Neural cell (in vitro differentiated cells): ENCODE measurements around the gene PLEKHA3. TPM values are rescaled to one million over a fixed set of nuclear protein-coding genes. Genes with fewer than 3 reads are reported as not detected.

Experiments
- H2AFZ ChIP-seq: fragments of 200-600, 300-800 bp; sonication (generic), shearing (Covaris generic); 2 replicates; pipeline ENCODE4 v1.6.0; 2014; ENCODE audit warnings: low read depth, mild to moderate bottlenecking, antibody characterized with exemption, low read length, moderate library complexity
- H3F3A ChIP-seq: fragments of 200-600 bp; shearing (Covaris generic); 2 replicates; pipeline ENCODE4 v1.6.1; 2016; ENCODE audit warnings: mild to moderate bottlenecking, moderate library complexity, mixed read lengths, antibody characterized with exemption, low read length; ENCODE audit not compliant: insufficient read depth, poor library complexity, severe bottlenecking
- H3K27ac ChIP-seq: fragments of 200-600, 300-800 bp; sonication (generic), shearing (Covaris generic); 2 replicates; pipeline ENCODE4 v1.5.1; 2014; ENCODE audit warnings: mild to moderate bottlenecking, low read length, moderate library complexity
- H3K27me3 ChIP-seq: fragments of 300-800, 200-600 bp; sonication (generic), shearing (Covaris generic); 2 replicates; pipeline ENCODE4 v1.6.0; 2014; ENCODE audit warnings: mild to moderate bottlenecking, low read depth, low read length, moderate library complexity; ENCODE audit not compliant: insufficient read depth
- H3K36me3 ChIP-seq: fragments of 300-800, 200-600 bp; sonication (generic), shearing (Covaris generic); 2 replicates; pipeline ENCODE4 v1.5.1; 2014; ENCODE audit warnings: mild to moderate bottlenecking, antibody characterized with exemption, low read length, moderate library complexity; ENCODE audit not compliant: insufficient read depth
- H3K4me2 ChIP-seq: fragments of 300-800, 200-600 bp; sonication (generic), shearing (Covaris generic); 2 replicates; pipeline ENCODE4 v1.6.0; 2014; ENCODE audit warnings: mild to moderate bottlenecking, low read length
- H3K4me3 ChIP-seq: fragments of 300-800, 200-600 bp; sonication (generic), shearing (Covaris generic); 2 replicates; pipeline ENCODE4 v1.5.1; 2014; ENCODE audit warnings: mild to moderate bottlenecking, low read length, moderate library complexity
- H3K79me2 ChIP-seq: fragments of 200-600 bp; shearing (Covaris generic); replicated peaks from 2 replicates; pipeline ENCODE4 v1.6.0; 2014; ENCODE audit warnings: mild to moderate bottlenecking, low read length, moderate library complexity; ENCODE audit not compliant: insufficient read depth
- H3K9ac ChIP-seq: fragments of 300-800, 200-600 bp; sonication (generic), shearing (Covaris generic); 2 replicates; pipeline ENCODE4 v1.6.1; 2016; ENCODE audit warnings: mild to moderate bottlenecking, low read length, mixed read lengths
- H3K9me2 ChIP-seq: fragments of 200-600 bp; shearing (Covaris generic); 2 replicates; pipeline ENCODE4 v1.6.1; 2016; ENCODE audit warnings: mild to moderate bottlenecking, low read length, mixed read lengths; ENCODE audit not compliant: insufficient read depth
- H3K9me3 ChIP-seq: fragments of 200-600, 300-800 bp; sonication (generic), shearing (Covaris generic); 2 replicates; pipeline ENCODE4 v1.6.1; 2016; ENCODE audit warnings: mild to moderate bottlenecking, mixed run types, low read length, moderate library complexity, mixed read lengths
- H4K20me1 ChIP-seq: fragments of 200-600 bp; shearing (Covaris generic); 2 replicates; pipeline ENCODE4 v1.6.1; 2016; ENCODE audit warnings: mild to moderate bottlenecking, mixed run types; ENCODE audit not compliant: insufficient read depth
- CTCF ChIP-seq: fragments of 450-650 bp; IDR thresholded peaks from 2 replicates; pipeline ENCODE4 v1.5.1; 2014; ENCODE audit warnings: antibody characterized with exemption, mild to moderate bottlenecking, moderate library complexity; ENCODE audit not compliant: poor library complexity, severe bottlenecking
- EP300 ChIP-seq: fragments of 450-650 bp; conservative IDR thresholded peaks from 2 replicates; pipeline ENCODE4 v1.6.1; 2014; ENCODE audit warnings: antibody characterized with exemption, mild to moderate bottlenecking, moderate library complexity; ENCODE audit not compliant: poor library complexity, severe bottlenecking
- EZH2 ChIP-seq: fragments of 200-600, 300-800 bp; shearing (Covaris generic), sonication (generic); IDR thresholded peaks from 2 replicates; pipeline ENCODE4 v1.6.1; 2014; ENCODE audit warnings: antibody characterized with exemption, low read length, borderline replicate concordance, mild to moderate bottlenecking; ENCODE audit not compliant: insufficient read depth, poor library complexity, severe bottlenecking
- MXI1 ChIP-seq: fragments of 450-650 bp; conservative IDR thresholded peaks from 2 replicates; pipeline ENCODE4 v1.6.1; 2014; ENCODE audit warnings: antibody characterized with exemption, mild to moderate bottlenecking; ENCODE audit not compliant: poor library complexity, severe bottlenecking
- POLR2AphosphoS5 ChIP-seq: IDR thresholded peaks from 2 replicates; pipeline ENCODE4 v1.6.1; 2012
- RAD21 ChIP-seq: fragments of 450-650 bp; conservative IDR thresholded peaks from 2 replicates; pipeline ENCODE4 v1.6.1; 2014; ENCODE audit warnings: antibody characterized with exemption, mild to moderate bottlenecking, moderate library complexity
- REST ChIP-seq: IDR thresholded peaks from 2 replicates; pipeline ENCODE4 v1.6.1; 2012; ENCODE audit warnings: borderline replicate concordance
- SMC3 ChIP-seq: fragments of 450-650 bp; conservative IDR thresholded peaks from 2 replicates; pipeline ENCODE4 v1.6.1; 2014; ENCODE audit warnings: antibody characterized with exemption, mild to moderate bottlenecking, moderate library complexity; ENCODE audit not compliant: poor library complexity
- TAF1 ChIP-seq: IDR thresholded peaks from 2 replicates; pipeline ENCODE4 v1.6.1; 2012; ENCODE audit warnings: low read depth
- polyA plus RNA-seq: library from polyadenylated mRNA; depleted of rRNA; stranded (reverse); fragments of >200 nt; gene quantifications from 2 replicates; pipeline ENCODE4 v1.2.3, GENCODE V29; 2014

Gene PLEKHA3
- polyA plus RNA-seq, 1 donor from 2014 or later, result 16.8 TPM

- H3K27me3 ChIP-seq, result no peaks in the 10 kb centered on the region
- H3K4me2 ChIP-seq, result peak overlapping the region; percentile 99
- peak overlapping the region; percentile 92 for H3K27ac ChIP-seq
- TF ChIP-seq EZH2 (no peak), EP300 (no peak), RAD21 (no peak), REST (no peak), SMC3 (no peak), CTCF (no peak), TAF1 (no peak), POLR2AphosphoS5 (no peak), MXI1 (no peak)
- H3K9ac ChIP-seq, result peak overlapping the region; percentile 95
- H3K9me2 ChIP-seq, result no peaks in the 10 kb centered on the region
- no peaks in the 10 kb centered on the region for H4K20me1 ChIP-seq
- no peaks in the 10 kb centered on the region for H3K9me3 ChIP-seq
- H3K4me3 ChIP-seq, result peak overlapping the region; percentile 78
- H3F3A ChIP-seq, result no peaks in the 10 kb centered on the region
- H3K36me3 ChIP-seq, result peaks cover 3% of the 10 kb centered on the region
- peak overlapping the region; percentile 16 for H2AFZ ChIP-seq
- H3K79me2 ChIP-seq, result peaks cover 28% of the 10 kb centered on the region
Observed at GRCh38 chr2:178449700-178450523, 30.3 kb upstream of the PLEKHA3 start.

GRCh38 chr2:178450524-178450773 lies 29.8 kb upstream of the PLEKHA3 start:
- no peaks in the 10 kb centered on the region for H3F3A ChIP-seq
- no peaks in the 10 kb centered on the region for H3K9me3 ChIP-seq
- H3K4me2 ChIP-seq, result no peak overlapping the region
- H2AFZ ChIP-seq, result peak overlapping the region; percentile 16
- TF ChIP-seq SMC3 (no peak), MXI1 (peak; percentile 82), POLR2AphosphoS5 (no peak), CTCF (peak; percentile 16), RAD21 (peak; percentile 33), REST (peak; percentile 45), TAF1 (no peak), EZH2 (no peak), EP300 (no peak)
- no peaks in the 10 kb centered on the region for H4K20me1 ChIP-seq
- H3K27me3 ChIP-seq, result no peaks in the 10 kb centered on the region
- peak overlapping the region; percentile 92 for H3K27ac ChIP-seq
- peaks cover 28% of the 10 kb centered on the region for H3K79me2 ChIP-seq
- peak overlapping the region; percentile 78 for H3K4me3 ChIP-seq
- no peaks in the 10 kb centered on the region for H3K36me3 ChIP-seq
- peak overlapping the region; percentile 95 for H3K9ac ChIP-seq
- H3K9me2 ChIP-seq, result no peaks in the 10 kb centered on the region
